ENCODE measurements around the gene PPTC7. TPM values are rescaled to one million over a fixed set of nuclear protein-coding genes. Genes with fewer than 3 reads are reported as not detected.

PPTC7 gene
- total and polyA plus RNA-seq, 2 of the 13 experiments (the other 11 are each of a cell fraction or from before 2014, with no cell fraction given), result 4.8 to 12.3 TPM

- TF ChIP-seq THAP9 (CRISPR knock-in tag; IDR thresholded peaks at IDR 0.05; ENCODE audit: borderline replicate concordance) (no peak), ZNF160 (CRISPR knock-in tag; IDR thresholded peaks at IDR 0.05) (no peak), FIP1L1 (IDR thresholded peaks at IDR 0.05; ENCODE audit: borderline replicate concordance, insufficient read depth, low read depth, low read length) (no peak), PAXIP1 (CRISPR knock-in tag; conservative IDR thresholded peaks at IDR 0.05) (0 out of 2 replicates have a peak, but pooled peaks have one; percentile 25), ZZZ3 (CRISPR knock-in tag; IDR thresholded peaks at IDR 0.05; ENCODE audit: borderline replicate concordance) (no peak), PRDM15 (CRISPR knock-in tag; IDR thresholded peaks at IDR 0.05) (0 out of 2 replicates have a peak, but pooled peaks have one; percentile 17), POLR2A (IDR thresholded peaks at IDR 0.05; ENCODE audit: insufficient read depth in 1 of 2, low read depth in 2 of 2, low read length in 2 of 2) (peak; percentile 70 to 77), RBFOX2 (IDR thresholded peaks at IDR 0.05; ENCODE audit: low read depth, low read length) (peak; percentile 80), CSRNP1 (CRISPR knock-in tag; IDR thresholded peaks at IDR 0.05) (no peak), GLMP (CRISPR knock-in tag; IDR thresholded peaks at IDR 0.05; ENCODE audit: borderline replicate concordance) (no peak), SP4 (CRISPR knock-in tag; IDR thresholded peaks at IDR 0.05) (peak; percentile 70; the same call in 1 of the 2 replicates), ZNF460 (CRISPR knock-in tag; IDR thresholded peaks at IDR 0.05; ENCODE audit: borderline replicate concordance) (no peak), TBP (CRISPR knock-in tag; IDR thresholded peaks at IDR 0.05) (no peak)
These were observed at the start of gene PPTC7 (continued) for GRCh38 chr12:110583137-110584059.
